ENCODE data around the gene GAK.

GRCh38 chr4:914531-914930, 17.6 kb downstream of the GAK start:
- TF ChIP-seq CTCF (IDR thresholded peaks at IDR 0.05): no peak
- TF ChIP-seq EP300 (IDR thresholded peaks at IDR 0.05): no peak
- TF ChIP-seq POLR2A (IDR thresholded peaks at IDR 0.05): no peak
